Amniotic stem cell (primary cell): Measurements from ENCODE around the gene AVL9.

ENCODE experiments used
- DNase-seq: peaks from one replicate; lab custom pipeline; 2025; lab: John Stamatoyannopoulos, UW

AVL9 gene

GRCh38 chr7:32535162-32535702 lies 39.9 kb downstream of the AVL9 start:
- no peak for DNase-seq

- DNase-seq, result no peak
Observed at GRCh38 chr7:32536016-32536415, 40.7 kb downstream of the AVL9 start.

GRCh38 chr7:32536585-32536984 lies 41.3 kb downstream of the AVL9 start:
- DNase-seq, result no peak

- DNase-seq, result no peak
Observed at GRCh38 chr7:32537760-32538159, 42.5 kb downstream of the AVL9 start.

- DNase-seq, result no peak
Observed at GRCh38 chr7:32539366-32539765, 44.1 kb downstream of the AVL9 start.

- no peak for DNase-seq
Observed at GRCh38 chr7:32539919-32540531, 44.7 kb downstream of the AVL9 start.

- DNase-seq, result no peak
Observed at GRCh38 chr7:32542595-32542994, 47.3 kb downstream of the AVL9 start.

GRCh38 chr7:32559480-32559879 lies 64.2 kb downstream of the AVL9 start:
- DNase-seq, result no peak

GRCh38 chr7:32560075-32560474 lies 64.8 kb downstream of the AVL9 start:
- DNase-seq, result no peak

- no peak for DNase-seq
Observed at GRCh38 chr7:32561613-32562012, 66.3 kb downstream of the AVL9 start.

- no peak for DNase-seq
Observed at GRCh38 chr7:32564542-32564941, 69.3 kb downstream of the AVL9 start.

- no peak for DNase-seq
Observed at GRCh38 chr7:32569388-32570289, 74.3 kb downstream of the AVL9 start.

GRCh38 chr7:32573110-32573687 lies 77.9 kb downstream of the AVL9 start:
- no peak for DNase-seq

- DNase-seq, result no peak
Observed at GRCh38 chr7:32574626-32575025, 79.3 kb downstream of the AVL9 start.

GRCh38 chr7:32577421-32577820 lies 82.1 kb downstream of the AVL9 start:
- no peak for DNase-seq

- no peak for DNase-seq
Observed at GRCh38 chr7:32579776-32580175, 84.5 kb downstream of the AVL9 start.

- no peak for DNase-seq
Observed at GRCh38 chr7:32580646-32581045, 85.4 kb downstream of the AVL9 start.

GRCh38 chr7:32582036-32582435 lies 86.7 kb downstream of the AVL9 start:
- no peak for DNase-seq

- no peak for DNase-seq
Observed at GRCh38 chr7:32583791-32584190, 88.5 kb downstream of the AVL9 start.

- DNase-seq, result peak; percentile 33
Observed at GRCh38 chr7:32586291-32587221, 91.3 kb downstream of the AVL9 start.

- DNase-seq, result no peak
Observed at GRCh38 chr7:32587411-32587948, 92.2 kb downstream of the AVL9 start.
